ENCODE results near the gene SRSF1.
"Not testable (repeated sequence)": the region's sequence is repeated elsewhere in the genome, so short reads cannot be mapped to it uniquely, and the experiment has no call there.

Gene SRSF1

GRCh38 chr17:57963149-57963511 lies 43.9 kb downstream of the SRSF1 start:
- no peak for DNase-seq

GRCh38 chr17:57962279-57963148 lies 44.5 kb downstream of the SRSF1 start:
- no peak for DNase-seq

- no peak for DNase-seq
Measured at GRCh38 chr17:57959929-57960328, 47.1 kb downstream of the SRSF1 start.

GRCh38 chr17:57958391-57958790 lies 48.7 kb downstream of the SRSF1 start:
- DNase-seq = not testable (repeated sequence)

GRCh38 chr17:57957886-57958285 lies 49.2 kb downstream of the SRSF1 start:
- no peak for DNase-seq

GRCh38 chr17:57957120-57957850 lies 49.8 kb downstream of the SRSF1 start:
- no peak for DNase-seq

GRCh38 chr17:57956291-57957119 lies 50.5 kb downstream of the SRSF1 start:
- no peak for DNase-seq

- DNase-seq = peak; percentile 87
Measured at GRCh38 chr17:57955183-57955931, 51.7 kb downstream of the SRSF1 start, which contains the start of gene CUEDC1. TSS of gene CUEDC1 (minus strand) at chr17:57955412. CDS start at chr17:57885564, 69,848 bp downstream.

GRCh38 chr17:57954397-57955182 lies 52.5 kb downstream of the SRSF1 start:
- peak; percentile 84 for DNase-seq

- DNase-seq = peak; percentile 39
Measured at GRCh38 chr17:57953705-57954396, 53.2 kb downstream of the SRSF1 start.

Measured in right forelimb (tissue), 1 donor.